ENCODE measurements around the gene MAPKAP1.

The MAPKAP1 gene

GRCh38 chr9:125444956-125445506 lies 262.0 kb downstream of the MAPKAP1 start:
- no peaks in the 10 kb centered on the region for H3K36me3 ChIP-seq (ENCODE audit: control insufficient read depth, low read depth, low read length)
- no peak overlapping the region for H3K9ac ChIP-seq (ENCODE audit: low read length)
- H3K4me3 ChIP-seq (ENCODE audit: low read length): no peak overlapping the region
- H3K27ac ChIP-seq (ENCODE audit: low read length): no peak overlapping the region
- no peaks in the 10 kb centered on the region for H3K9me3 ChIP-seq (ENCODE audit: control insufficient read depth, low read depth, low read length)
- H3K4me1 ChIP-seq (ENCODE audit: control insufficient read depth, low read depth, low read length): peaks cover 7% of the 10 kb centered on the region
- H3K27me3 ChIP-seq (ENCODE audit: control insufficient read depth, insufficient read depth, low read length): no peaks in the 10 kb centered on the region

- H3K4me1 ChIP-seq (ENCODE audit: control insufficient read depth, low read depth, low read length): peaks cover 7% of the 10 kb centered on the region
- H3K9me3 ChIP-seq (ENCODE audit: control insufficient read depth, low read depth, low read length): no peaks in the 10 kb centered on the region
- H3K4me3 ChIP-seq (ENCODE audit: low read length): no peak overlapping the region
- H3K27me3 ChIP-seq (ENCODE audit: control insufficient read depth, insufficient read depth, low read length): no peaks in the 10 kb centered on the region
- H3K36me3 ChIP-seq (ENCODE audit: control insufficient read depth, low read depth, low read length): no peaks in the 10 kb centered on the region
- no peak overlapping the region for H3K9ac ChIP-seq (ENCODE audit: low read length)
- no peak overlapping the region for H3K27ac ChIP-seq (ENCODE audit: low read length)
Measured at GRCh38 chr9:125444166-125444565, 262.8 kb downstream of the MAPKAP1 start.

GRCh38 chr9:125443367-125443766 lies 263.6 kb downstream of the MAPKAP1 start:
- no peaks in the 10 kb centered on the region for H3K9me3 ChIP-seq (ENCODE audit: control insufficient read depth, low read depth, low read length)

GRCh38 chr9:125442452-125442851 lies 264.6 kb downstream of the MAPKAP1 start:
- H3K9me3 ChIP-seq (ENCODE audit: control insufficient read depth, low read depth, low read length): no peaks in the 10 kb centered on the region

More at GRCh38 chr9:125443367-125443766, 263.6 kb downstream of the MAPKAP1 start:
- peaks cover 7% of the 10 kb centered on the region for H3K4me1 ChIP-seq (ENCODE audit: control insufficient read depth, low read depth, low read length)
- no peak overlapping the region for H3K9ac ChIP-seq (ENCODE audit: low read length)
- H3K36me3 ChIP-seq (ENCODE audit: control insufficient read depth, low read depth, low read length): no peaks in the 10 kb centered on the region
- H3K27ac ChIP-seq (ENCODE audit: low read length): no peak overlapping the region
- H3K27me3 ChIP-seq (ENCODE audit: control insufficient read depth, insufficient read depth, low read length): no peaks in the 10 kb centered on the region
- no peak overlapping the region for H3K4me3 ChIP-seq (ENCODE audit: low read length)

GRCh38 chr9:125440411-125440810 lies 266.6 kb downstream of the MAPKAP1 start:
- Histone ChIP-seq H3K27me3 (ENCODE audit: control insufficient read depth, insufficient read depth, low read length) (no peaks in the 10 kb centered on the region), H3K9ac (ENCODE audit: low read length) (no peak overlapping the region), H3K9me3 (ENCODE audit: control insufficient read depth, low read depth, low read length) (no peaks in the 10 kb centered on the region), H3K36me3 (ENCODE audit: control insufficient read depth, low read depth, low read length) (no peaks in the 10 kb centered on the region), H3K27ac (ENCODE audit: low read length) (no peak overlapping the region), H3K4me1 (ENCODE audit: control insufficient read depth, low read depth, low read length) (no peaks in the 10 kb centered on the region), H3K4me3 (ENCODE audit: low read length) (no peak overlapping the region)

More at GRCh38 chr9:125442452-125442851, 264.6 kb downstream of the MAPKAP1 start:
- Histone ChIP-seq H3K27ac (ENCODE audit: low read length) (no peak overlapping the region), H3K27me3 (ENCODE audit: control insufficient read depth, insufficient read depth, low read length) (no peaks in the 10 kb centered on the region), H3K9ac (ENCODE audit: low read length) (no peak overlapping the region), H3K4me1 (ENCODE audit: control insufficient read depth, low read depth, low read length) (peaks cover 7% of the 10 kb centered on the region), H3K4me3 (ENCODE audit: low read length) (no peak overlapping the region), H3K36me3 (ENCODE audit: control insufficient read depth, low read depth, low read length) (no peaks in the 10 kb centered on the region)

- H3K4me1 ChIP-seq (ENCODE audit: control insufficient read depth, low read depth, low read length): no peaks in the 10 kb centered on the region
- no peaks in the 10 kb centered on the region for H3K36me3 ChIP-seq (ENCODE audit: control insufficient read depth, low read depth, low read length)
- H3K4me3 ChIP-seq (ENCODE audit: low read length): no peak overlapping the region
- no peak overlapping the region for H3K27ac ChIP-seq (ENCODE audit: low read length)
- no peaks in the 10 kb centered on the region for H3K27me3 ChIP-seq (ENCODE audit: control insufficient read depth, insufficient read depth, low read length)
- H3K9ac ChIP-seq (ENCODE audit: low read length): no peak overlapping the region
- no peaks in the 10 kb centered on the region for H3K9me3 ChIP-seq (ENCODE audit: control insufficient read depth, low read depth, low read length)
Measured at GRCh38 chr9:125439434-125440272, 267.4 kb downstream of the MAPKAP1 start.

- no peak overlapping the region for H3K9ac ChIP-seq (ENCODE audit: low read length)
- no peak overlapping the region for H3K4me3 ChIP-seq (ENCODE audit: low read length)
- no peaks in the 10 kb centered on the region for H3K9me3 ChIP-seq (ENCODE audit: control insufficient read depth, low read depth, low read length)
- no peaks in the 10 kb centered on the region for H3K4me1 ChIP-seq (ENCODE audit: control insufficient read depth, low read depth, low read length)
- no peaks in the 10 kb centered on the region for H3K36me3 ChIP-seq (ENCODE audit: control insufficient read depth, low read depth, low read length)
- H3K27ac ChIP-seq (ENCODE audit: low read length): no peak overlapping the region
- H3K27me3 ChIP-seq (ENCODE audit: control insufficient read depth, insufficient read depth, low read length): no peaks in the 10 kb centered on the region
Measured at GRCh38 chr9:125438506-125439433, 268.2 kb downstream of the MAPKAP1 start.

- no peaks in the 10 kb centered on the region for H3K4me1 ChIP-seq (ENCODE audit: control insufficient read depth, low read depth, low read length)
- H3K27ac ChIP-seq (ENCODE audit: low read length): no peak overlapping the region
- H3K36me3 ChIP-seq (ENCODE audit: control insufficient read depth, low read depth, low read length): no peaks in the 10 kb centered on the region
- H3K4me3 ChIP-seq (ENCODE audit: low read length): no peak overlapping the region
- no peak overlapping the region for H3K9ac ChIP-seq (ENCODE audit: low read length)
- no peaks in the 10 kb centered on the region for H3K27me3 ChIP-seq (ENCODE audit: control insufficient read depth, insufficient read depth, low read length)
- no peaks in the 10 kb centered on the region for H3K9me3 ChIP-seq (ENCODE audit: control insufficient read depth, low read depth, low read length)
Measured at GRCh38 chr9:125437771-125438221, 269.2 kb downstream of the MAPKAP1 start.

GRCh38 chr9:125436613-125437443 lies 270.2 kb downstream of the MAPKAP1 start:
- Histone ChIP-seq H3K9me3 (ENCODE audit: control insufficient read depth, low read depth, low read length) (no peaks in the 10 kb centered on the region), H3K27me3 (ENCODE audit: control insufficient read depth, insufficient read depth, low read length) (no peaks in the 10 kb centered on the region), H3K36me3 (ENCODE audit: control insufficient read depth, low read depth, low read length) (no peaks in the 10 kb centered on the region), H3K4me3 (ENCODE audit: low read length) (no peak overlapping the region), H3K27ac (ENCODE audit: low read length) (no peak overlapping the region), H3K4me1 (ENCODE audit: control insufficient read depth, low read depth, low read length) (no peaks in the 10 kb centered on the region), H3K9ac (ENCODE audit: low read length) (no peak overlapping the region)

- H3K36me3 ChIP-seq (ENCODE audit: control insufficient read depth, low read depth, low read length): no peaks in the 10 kb centered on the region
- H3K27me3 ChIP-seq (ENCODE audit: control insufficient read depth, insufficient read depth, low read length): no peaks in the 10 kb centered on the region
- no peak overlapping the region for H3K9ac ChIP-seq (ENCODE audit: low read length)
- H3K9me3 ChIP-seq (ENCODE audit: control insufficient read depth, low read depth, low read length): no peaks in the 10 kb centered on the region
- no peaks in the 10 kb centered on the region for H3K4me1 ChIP-seq (ENCODE audit: control insufficient read depth, low read depth, low read length)
- no peak overlapping the region for H3K27ac ChIP-seq (ENCODE audit: low read length)
- H3K4me3 ChIP-seq (ENCODE audit: low read length): no peak overlapping the region
Measured at GRCh38 chr9:125435776-125436612, 271.0 kb downstream of the MAPKAP1 start.

Measured in iPS-18a (cell line).